HG02884 (cell line): Measurements from ENCODE around the gene CDC25C.
"Not testable (repeated sequence)": the region's sequence is repeated elsewhere in the genome, so short reads cannot be mapped to it uniquely, and the experiment has no call there.

Experiments used
- ATAC-seq: cut with Tn5 transposase; IDR thresholded peaks from one replicate; pipeline ENCODE4 v1.9.1; 2021; ENCODE audit warnings: mild to moderate bottlenecking, moderate library complexity; ENCODE audit not compliant: unreplicated experiment

CDC25C gene

DNA sequence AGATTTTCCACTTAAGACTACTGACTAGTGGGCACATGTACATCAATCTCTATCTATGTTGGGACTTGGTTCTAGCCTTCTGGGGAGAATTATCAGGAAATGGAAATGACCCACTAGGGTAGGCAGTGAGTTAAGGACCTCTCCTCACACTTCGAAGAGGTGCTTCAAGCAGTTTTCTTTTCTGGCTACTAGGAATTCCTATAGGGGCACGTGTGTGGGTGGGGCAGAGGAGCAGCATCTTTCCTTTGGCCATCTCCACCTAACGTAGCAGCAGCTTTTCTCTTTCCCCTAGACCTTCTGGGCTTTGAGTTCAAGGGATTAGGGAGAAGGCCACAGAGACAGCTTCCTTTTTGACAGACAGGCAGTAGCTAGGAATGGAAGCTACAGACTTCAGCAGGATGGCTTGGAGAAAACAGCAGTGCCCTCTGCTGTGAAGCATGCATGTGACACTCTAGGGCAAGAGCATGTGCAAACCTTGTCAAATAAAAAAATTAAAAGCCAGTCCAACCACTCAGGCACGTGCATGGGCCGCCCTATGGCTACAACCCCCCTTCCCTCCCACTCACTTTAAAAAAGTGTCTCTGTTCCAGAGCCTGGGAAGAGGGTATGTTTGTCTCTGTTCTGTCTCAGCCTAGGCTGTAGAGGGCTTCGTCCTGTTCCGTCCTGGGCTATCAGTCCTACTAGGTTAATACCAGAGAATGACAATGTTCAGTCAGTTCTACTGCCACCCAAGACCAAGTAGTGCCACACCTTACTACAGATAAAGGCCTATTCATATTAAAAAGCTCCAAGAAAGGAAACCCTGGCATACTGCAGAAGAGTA, 48.5 kb downstream of the CDC25C start:
- ATAC-seq = no peak

DNA sequence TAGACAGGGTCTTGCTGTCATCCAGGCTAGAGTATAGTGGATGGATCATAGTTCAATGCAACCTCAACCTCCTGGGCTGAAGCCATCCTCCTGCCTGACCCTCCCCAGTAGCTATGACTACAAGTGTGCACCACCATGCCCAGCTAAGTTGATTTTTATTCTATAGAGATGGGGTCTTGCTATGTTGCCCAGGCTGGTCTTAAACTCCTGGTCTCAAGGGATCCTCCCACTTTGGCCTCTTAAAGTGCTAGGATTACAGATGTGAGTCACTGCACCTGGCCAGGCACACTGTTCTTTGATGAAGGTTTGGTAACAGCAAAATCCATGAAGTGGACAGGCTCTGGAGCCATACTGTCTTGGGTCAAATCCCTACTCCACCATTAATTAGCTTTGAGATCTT, 50.7 kb downstream of the CDC25C start:
- ATAC-seq = no peak

DNA sequence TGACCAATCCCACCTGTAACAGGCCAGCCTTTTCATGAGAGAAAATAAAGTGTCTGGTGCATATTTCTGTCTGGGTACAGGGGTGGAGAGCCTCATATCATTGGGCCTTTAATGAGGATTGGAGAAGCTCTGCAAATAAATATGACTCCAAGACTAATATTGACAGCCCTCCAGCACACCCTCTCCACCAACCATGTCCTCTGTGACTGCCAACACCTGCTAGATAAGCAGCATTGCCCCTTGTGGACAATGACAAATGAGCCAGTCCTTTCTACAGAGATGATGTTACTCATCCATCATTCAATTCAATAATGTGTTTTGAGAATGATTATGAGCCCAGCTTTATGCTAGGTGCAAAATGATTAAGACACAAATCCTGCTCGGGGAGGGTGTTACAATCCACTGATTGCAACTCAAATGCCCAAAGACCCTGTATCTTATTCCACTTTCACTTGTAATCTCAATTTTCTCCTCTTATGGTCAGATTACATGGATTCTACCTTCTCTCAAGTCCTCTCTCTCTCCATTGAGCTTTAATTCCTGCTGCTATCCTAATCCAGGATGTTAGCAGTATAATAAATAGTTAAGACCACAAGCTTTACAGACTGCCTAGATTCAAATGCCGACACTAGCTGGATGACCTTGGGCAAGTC, 55.1 kb downstream of the CDC25C start:
- ATAC-seq = no peak

DNA sequence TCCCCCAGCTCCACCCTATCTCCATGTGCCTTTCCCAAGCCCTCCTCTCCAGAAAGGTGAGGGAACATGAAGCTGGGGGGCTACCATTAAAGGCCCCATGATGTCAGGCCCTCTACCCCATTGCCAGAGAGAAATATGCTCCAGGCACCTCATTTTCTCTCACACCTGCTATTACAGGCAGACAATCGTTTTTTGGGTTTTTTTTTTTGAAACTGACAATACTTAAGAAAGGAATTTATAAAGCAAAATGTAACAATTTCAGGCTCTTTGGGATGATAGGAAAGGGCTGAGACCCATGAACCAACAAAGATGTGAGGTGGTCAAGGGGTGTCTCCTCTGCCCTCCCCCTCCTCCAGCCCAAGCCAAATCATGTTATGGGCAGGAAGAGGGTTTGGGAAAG, 55.7 kb downstream of the CDC25C start:
- ATAC-seq = no peak

DNA sequence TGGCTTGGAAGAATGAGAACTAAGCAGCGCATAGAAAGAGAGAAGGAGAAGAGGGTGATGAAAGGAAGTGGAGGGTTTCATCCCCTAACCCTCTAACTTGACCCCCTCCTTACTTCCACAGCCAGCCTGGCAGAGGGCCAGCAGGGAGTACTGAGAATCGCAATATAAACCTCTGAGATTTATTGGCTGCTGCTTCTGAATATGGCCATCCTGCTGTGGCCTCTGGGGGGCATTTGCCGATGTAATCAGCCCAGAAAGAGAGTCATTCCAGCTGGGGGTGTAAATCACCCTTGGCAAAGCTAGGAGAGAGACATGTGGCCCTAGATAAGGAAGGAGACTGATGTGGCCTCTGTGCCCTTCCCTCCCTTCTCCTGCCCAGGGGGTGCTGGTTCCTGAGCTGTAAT, 56.2 kb downstream of the CDC25C start:
- ATAC-seq = no peak

DNA sequence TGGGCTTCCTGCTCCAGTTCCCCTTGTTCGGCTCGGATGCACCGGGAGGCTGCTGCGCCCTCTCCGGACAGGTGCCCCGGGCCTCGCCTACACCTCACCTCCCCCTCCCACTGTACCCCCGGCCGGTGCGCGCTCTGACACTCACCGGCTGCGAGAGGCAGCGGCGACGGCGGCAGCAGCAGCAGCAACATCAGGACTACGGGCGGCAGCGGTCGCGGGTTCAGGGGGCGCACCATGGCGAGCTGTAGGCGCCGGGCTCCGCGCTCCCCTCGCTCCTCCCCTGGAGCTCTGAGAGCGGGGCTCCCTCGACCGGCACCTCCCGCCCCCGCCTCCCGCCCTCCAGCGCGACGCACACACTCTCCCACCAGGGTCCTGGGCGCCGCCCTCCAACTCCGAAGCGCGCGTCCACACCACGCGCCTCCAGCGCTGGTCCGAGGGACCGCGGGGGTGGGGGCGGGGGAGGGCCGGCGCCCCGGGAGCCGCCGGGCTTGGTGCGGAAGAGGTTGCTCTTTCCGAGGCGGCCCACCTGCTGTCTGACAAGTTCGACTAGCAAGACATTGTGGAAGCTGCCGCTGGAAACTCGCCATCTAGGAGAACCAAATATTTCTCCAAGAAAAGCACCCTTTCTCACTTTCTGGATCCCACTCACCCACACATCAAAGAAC, 57.3 kb downstream of the CDC25C start, which contains the start of gene GFRA3:
TSS of gene GFRA3 (minus strand) at position 433 of the 665 bp plus-strand sequence. CDS start at position 236, 197 bp downstream.
- ATAC-seq = no peak

DNA sequence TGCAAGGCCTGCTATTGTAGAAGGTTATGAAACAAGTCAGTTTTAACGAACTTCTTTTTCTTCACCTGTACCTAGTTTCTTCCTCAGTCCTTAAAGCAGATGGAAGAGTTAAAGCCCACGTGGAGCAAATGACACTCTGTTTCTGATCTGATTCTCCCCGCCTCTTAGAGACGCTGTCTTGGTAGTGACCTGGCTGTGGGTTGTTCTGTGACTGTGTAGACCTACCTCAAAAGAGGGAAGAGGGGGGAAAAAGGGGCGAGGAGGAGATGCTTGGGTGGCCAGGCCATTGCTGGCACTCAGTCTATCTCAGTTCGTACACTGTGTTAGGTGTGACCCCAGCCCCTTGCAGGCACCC, 57.8 kb downstream of the CDC25C start:
- ATAC-seq = no peak

DNA sequence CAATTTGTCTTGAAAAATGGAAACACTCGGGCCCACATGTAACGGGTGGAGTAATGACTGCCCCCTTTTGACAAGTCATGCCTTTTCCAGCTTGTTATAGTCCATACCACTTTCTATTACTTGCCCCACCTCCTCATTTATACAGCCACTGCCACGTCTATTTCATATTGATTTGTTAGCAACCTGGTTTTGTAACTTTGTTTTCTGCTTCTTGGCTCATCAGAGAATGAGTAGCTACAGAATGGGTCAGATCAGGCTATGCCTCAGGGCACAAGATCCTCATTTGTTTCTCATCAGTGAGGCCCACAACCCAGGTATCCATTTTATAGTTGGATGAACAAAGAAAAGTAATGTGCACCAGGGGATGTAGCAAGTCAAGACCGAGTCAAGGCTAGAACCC, 58.9 kb downstream of the CDC25C start:
- no peak for ATAC-seq

DNA sequence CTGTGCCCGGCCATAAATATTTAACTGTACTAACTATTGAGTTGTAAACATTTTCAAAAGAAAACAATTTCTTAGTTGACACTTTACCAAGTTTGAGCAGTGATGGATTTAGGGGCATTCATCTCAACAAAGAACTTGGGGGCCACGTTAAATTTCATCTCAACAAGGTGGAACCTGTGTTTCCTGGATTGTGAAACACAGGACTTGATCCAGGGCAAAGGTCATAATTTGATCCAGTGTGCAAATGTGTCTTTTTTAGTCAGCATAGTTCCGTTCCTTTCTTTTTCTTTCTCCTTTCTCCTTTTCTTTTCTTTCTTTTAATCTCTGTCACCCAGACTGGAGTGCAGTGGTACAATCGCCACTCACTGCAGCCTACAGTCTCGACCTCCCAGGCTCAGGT, 60.3 kb downstream of the CDC25C start:
- no peak for ATAC-seq

DNA sequence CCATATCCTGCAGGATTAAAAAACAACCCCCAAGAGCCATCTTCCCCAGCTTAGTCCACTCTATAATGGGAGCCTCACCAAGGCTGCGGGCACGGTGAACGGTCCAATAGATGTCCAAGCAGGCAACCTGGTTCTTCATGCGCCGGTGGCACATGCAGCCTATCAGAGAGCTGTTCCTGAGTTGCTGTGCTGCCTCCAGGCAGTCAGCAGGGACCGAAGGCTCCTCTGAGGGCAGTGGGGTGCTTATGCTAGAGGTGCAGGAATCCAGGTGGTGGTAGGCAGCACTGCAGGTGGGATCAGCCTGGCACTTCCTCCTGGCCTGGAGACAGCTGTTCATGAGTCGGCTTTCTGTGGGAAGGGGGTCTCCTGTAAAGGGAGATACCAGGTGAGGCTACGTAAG, 67.4 kb downstream of the CDC25C start:
- no peak for ATAC-seq

DNA sequence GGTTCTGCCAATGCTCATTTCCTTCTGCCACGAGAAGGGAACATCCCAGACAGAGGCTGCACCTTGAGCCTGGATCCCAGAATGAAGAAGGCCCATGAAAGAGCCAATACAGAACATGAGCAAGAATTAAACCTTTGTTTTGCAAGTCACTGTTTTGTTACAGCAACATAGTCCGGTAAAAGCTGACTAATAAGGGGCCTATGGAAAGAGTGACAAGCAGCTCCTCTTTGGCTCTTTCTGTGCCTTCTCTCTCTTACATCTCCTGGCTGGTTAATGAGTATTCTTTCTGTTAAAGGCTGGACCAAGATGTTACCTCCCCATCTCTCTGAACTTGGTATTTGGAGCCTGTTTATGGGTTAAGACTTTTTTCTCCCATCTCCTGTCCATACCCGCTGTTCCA, 68.0 kb downstream of the CDC25C start:
- ATAC-seq = no peak

DNA sequence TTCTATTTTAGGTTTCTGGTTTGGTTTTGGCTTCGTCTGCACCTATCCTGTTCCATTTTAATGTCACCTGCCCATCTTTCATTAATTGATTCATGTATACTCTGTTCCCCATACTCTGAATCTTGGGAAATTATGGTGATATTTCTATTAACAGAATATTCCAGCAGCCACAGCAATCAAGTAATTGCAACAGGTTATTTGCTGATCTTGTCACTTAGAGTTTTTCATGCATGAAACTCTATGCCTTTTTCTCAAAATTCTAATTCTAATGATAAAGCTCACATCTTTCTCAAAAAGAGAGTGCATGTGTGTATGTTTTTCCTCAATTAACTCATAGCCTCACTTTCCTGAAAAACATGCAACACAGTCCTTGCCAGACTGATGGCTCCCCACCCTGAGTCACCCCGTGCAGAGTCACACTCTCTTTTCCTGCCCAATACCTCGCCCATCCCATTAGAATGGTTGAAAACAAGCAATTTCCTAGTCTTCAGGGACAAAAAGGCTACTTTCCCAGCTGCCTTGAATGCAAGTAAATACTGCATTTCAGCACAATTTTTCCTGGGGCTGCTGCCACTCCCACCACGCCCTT, 72.8 kb downstream of the CDC25C start:
- ATAC-seq = no peak

DNA sequence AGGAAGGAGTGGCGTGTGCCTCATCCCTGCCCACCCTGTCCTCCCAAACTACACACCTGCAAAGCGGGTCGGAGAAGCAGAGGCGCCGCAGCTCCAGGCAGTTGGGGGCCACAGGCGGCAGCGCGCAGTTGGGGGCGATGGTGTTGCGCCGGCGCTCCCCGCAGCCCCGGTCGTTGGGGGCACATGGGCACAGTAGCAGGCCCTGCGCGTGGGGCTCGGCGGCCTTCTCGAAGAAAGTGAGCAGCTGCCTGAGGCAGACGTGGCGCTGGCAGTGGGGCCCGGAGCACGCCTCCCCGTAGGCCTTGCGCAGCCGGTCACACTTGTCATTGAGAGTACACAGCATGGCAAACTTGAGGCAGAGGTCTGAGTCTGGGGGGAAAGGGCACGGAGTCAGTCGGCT, 74.0 kb downstream of the CDC25C start:
- no peak for ATAC-seq

DNA sequence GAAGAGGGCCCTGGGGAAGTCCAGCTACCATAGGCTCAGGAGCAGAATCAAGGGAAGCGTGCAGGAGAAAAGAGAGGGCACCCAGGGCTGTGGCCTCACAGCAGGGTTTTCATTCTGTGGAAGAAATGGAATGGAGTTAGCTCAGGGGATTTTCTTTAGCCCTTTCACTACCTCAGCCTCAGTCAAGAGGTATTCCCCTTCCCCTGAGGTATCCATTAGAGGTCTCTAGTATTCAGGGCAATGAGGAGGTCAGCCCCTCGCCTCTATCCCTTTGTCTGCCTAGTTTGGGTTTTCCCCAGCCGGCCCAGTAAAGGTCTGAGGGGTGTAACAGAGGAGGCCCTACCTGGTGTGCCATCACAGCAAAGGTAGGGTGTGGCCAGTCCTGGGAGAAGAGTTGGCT, 78.7 kb downstream of the CDC25C start:
- no peak for ATAC-seq

DNA sequence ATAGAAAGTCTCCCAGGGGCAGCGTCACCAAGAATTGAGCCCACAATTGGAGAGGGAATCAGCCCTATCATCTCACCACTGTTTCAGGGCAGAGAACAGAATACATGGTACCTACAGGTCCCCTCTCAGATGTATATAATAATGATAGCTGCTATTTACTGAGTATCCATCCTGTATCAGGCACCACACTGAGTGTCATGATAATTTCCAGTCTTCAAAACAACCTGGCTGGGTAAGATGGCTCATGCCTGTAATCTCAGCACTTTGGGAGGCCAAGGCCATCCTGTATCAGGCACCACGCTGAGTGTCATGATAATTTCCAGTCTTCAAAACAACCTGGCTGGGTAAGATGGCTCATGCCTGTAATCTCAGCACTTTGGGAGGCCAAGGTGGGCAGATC, 83.8 kb downstream of the CDC25C start:
- not testable (repeated sequence) for ATAC-seq

DNA sequence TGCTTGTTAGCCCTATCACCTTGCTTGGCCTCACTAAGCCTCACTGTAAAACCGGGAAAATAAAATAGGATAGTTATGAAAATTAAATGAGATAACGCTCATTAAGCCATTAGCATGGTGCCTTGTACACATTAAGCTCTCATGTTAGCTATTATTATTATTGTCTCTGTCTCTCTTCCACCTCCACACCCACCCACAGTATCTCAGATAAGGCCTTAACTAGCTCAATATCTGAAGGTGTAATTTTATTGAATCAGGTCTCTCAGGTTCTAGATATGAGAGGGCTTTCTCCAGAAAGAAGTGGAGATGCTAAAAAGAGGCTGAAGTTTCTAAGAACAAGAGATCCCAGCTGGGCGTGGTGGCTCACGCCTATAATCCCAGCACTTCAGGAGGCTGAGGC, 84.8 kb downstream of the CDC25C start:
- no peak for ATAC-seq

DNA sequence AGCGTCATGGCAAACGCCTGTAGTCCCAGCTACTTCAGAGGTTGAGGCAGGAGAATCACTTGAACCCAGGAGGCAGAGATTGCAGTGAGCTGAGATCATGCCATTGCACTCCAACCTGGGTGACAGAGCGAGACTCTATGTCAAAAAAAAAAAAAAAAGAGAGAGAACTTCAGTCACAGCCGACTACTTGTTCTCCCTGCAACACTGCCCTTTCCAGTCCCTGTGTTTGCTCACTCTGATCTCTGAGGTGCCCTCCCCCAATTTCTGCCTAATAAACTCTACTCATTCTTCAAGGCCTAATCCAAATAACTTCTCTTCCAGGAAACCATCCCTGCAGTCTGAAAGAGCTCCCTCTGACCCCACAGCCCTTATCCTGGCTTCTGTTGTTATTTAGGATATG, 85.3 kb downstream of the CDC25C start:
- no peak for ATAC-seq

DNA sequence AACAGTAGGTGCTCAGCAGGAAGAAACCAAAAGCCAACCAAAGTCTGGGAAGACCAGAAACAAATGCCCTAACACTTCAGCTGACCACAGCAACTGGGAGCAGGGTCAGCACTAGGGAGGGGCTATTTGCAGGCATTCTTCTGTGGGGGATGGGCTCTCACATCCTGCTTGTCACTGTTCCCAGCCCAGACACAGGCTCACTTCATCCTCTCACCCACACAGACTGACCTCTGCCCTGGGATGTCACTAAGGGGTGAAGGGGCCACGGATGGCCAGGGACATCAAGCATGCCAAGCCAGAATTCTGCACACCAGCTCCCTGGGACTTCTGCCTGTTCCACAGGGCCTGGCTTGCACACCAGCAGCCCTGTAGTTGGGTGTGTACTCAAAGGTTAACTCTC, 85.9 kb downstream of the CDC25C start:
- ATAC-seq = no peak

DNA sequence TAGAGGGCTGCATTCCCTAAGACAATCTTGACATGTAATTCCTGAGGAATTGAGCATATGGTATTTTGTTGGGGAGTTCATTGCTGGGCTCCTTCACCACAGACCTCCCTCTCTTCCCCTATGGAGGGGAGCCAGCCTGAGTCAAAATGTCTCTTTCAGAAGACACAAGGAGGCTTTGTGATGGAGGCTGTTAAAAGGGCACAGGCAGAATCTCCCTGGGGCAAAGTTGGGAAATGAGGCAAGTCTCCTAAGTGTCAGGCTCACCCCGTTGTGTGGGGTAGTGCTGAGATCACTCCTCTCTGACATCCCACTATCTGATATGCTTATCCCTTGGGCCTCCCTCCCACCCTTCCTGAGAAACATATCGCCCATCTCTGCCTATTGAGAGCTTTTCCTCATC, 87.8 kb downstream of the CDC25C start:
- ATAC-seq = no peak

DNA sequence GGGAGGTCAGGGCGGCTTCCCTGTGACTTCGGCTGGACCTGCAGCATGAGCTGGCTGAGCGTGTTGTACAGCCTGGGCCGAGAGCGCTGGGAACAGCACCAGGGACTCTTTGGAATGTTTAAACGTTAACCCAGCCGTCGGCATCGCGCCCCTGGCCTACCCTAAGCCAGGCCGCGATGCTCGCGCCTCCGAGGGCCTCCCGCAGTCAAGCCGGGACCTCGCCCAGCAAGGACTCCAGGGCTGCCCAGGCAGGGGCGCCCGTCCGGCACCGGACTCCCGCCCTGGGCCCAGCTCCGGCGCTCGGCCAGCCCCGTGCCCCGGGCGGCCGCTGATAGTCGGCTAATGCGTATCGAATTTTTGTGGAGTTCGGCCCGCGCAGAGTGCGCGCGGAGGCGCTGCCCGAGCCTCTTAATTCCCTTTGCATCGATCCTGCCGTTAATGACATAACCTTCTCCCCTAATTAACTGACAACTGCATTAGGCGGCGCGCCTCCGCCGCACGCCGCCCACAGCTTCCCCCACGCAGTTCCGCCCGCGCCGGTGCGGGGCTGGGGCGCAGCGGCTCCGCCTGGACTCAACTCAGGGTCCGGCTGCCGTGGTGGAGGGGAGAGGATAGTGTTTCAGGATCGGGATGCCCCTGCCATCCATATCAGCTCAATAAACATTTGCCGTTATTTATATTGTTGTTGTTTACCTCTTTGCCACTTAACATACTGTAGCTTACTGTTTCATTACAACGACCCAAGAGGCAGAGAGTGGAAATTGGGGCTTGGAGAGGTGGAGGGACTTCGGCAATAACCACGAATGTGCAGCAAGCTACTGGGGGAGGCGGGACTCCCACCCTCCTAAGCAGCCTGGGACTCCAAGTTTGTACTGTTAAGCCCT, 89.7 kb downstream of the CDC25C start:
- no peak for ATAC-seq
